CD4-positive, alpha-beta T cell treated with Interferon gamma for 1 hour (primary cell): ENCODE data around the gene KRT81.
"Not testable (repeated sequence)": the region's sequence is repeated elsewhere in the genome, so short reads cannot be mapped to it uniquely, and the experiment has no call there.

Source experiments
- DNase-seq: peaks from one replicate; pipeline ENCODE4 v3.0.0-alpha.2; 2020

The KRT81 gene

GRCh38 chr12:52316701-52317100 is 25.4 kb upstream of the KRT81 start:
- no peak for DNase-seq

GRCh38 chr12:52316290-52316689 is 25.0 kb upstream of the KRT81 start:
- no peak for DNase-seq

GRCh38 chr12:52315721-52316120 is 24.4 kb upstream of the KRT81 start:
- not testable (repeated sequence) for DNase-seq

GRCh38 chr12:52314511-52314910 is 23.2 kb upstream of the KRT81 start:
- DNase-seq = no peak

GRCh38 chr12:52313926-52314325 is 22.6 kb upstream of the KRT81 start:
- DNase-seq = no peak

- DNase-seq = no peak
Measured at GRCh38 chr12:52313461-52313860, 22.1 kb upstream of the KRT81 start.

- DNase-seq = no peak
Measured at GRCh38 chr12:52312086-52312485, 20.8 kb upstream of the KRT81 start.

GRCh38 chr12:52311285-52311648 is 19.9 kb upstream of the KRT81 start:
- no peak for DNase-seq

GRCh38 chr12:52310622-52311284 is 19.4 kb upstream of the KRT81 start:
- no peak for DNase-seq

- DNase-seq = no peak
Measured at GRCh38 chr12:52308806-52309425, 17.6 kb upstream of the KRT81 start.

- peak; percentile 14 for DNase-seq
Measured at GRCh38 chr12:52307836-52308805, 16.8 kb upstream of the KRT81 start.

GRCh38 chr12:52306731-52307130 is 15.4 kb upstream of the KRT81 start:
- no peak for DNase-seq

- no peak for DNase-seq
Measured at GRCh38 chr12:52305921-52306705, 14.8 kb upstream of the KRT81 start.

- peak; percentile 30 for DNase-seq
Measured at GRCh38 chr12:52304941-52305411, 13.6 kb upstream of the KRT81 start.

GRCh38 chr12:52302242-52302914 is 11.0 kb upstream of the KRT81 start:
- not testable (repeated sequence) for DNase-seq

GRCh38 chr12:52301721-52302120 is 10.4 kb upstream of the KRT81 start:
- DNase-seq = not testable (repeated sequence)

GRCh38 chr12:52300796-52301691 is 9.7 kb upstream of the KRT81 start:
- DNase-seq = no peak

- DNase-seq = no peak
Measured at GRCh38 chr12:52298677-52299190, 7.4 kb upstream of the KRT81 start.

GRCh38 chr12:52296572-52297215 is 5.4 kb upstream of the KRT81 start:
- DNase-seq = no peak

- no peak for DNase-seq
Measured at GRCh38 chr12:52295663-52296062, 4.3 kb upstream of the KRT81 start.
